ENCODE data around the gene HACD2.
A peak's percentile ranks its signal among the peaks of the same experiment; 100 is the strongest.
"Not testable (repeated sequence)": the region's sequence is repeated elsewhere in the genome, so short reads cannot be mapped to it uniquely, and the experiment has no call there.

Gene HACD2

GRCh38 chr3:123518892-123519485, 65.9 kb downstream of the HACD2 start:
- Mint-ChIP-seq H3K9me3 (no peaks in the 10 kb centered on the region), H3K4me3 (no peak overlapping the region), H3K27ac (no peak overlapping the region), H3K27me3 (no peaks in the 10 kb centered on the region), H3K4me1 (peaks cover 6% of the 10 kb centered on the region), H3K36me3 (peaks cover 30% of the 10 kb centered on the region)
- no peak for DNase-seq (ENCODE audit: low spot score in 2 of 2)
- ATAC-seq (ENCODE audit: low read depth): no peak

- Mint-ChIP-seq H3K36me3 (peaks cover 26% of the 10 kb centered on the region), H3K27ac (no peak overlapping the region), H3K9me3 (no peaks in the 10 kb centered on the region)
Observed at GRCh38 chr3:123511726-123512125, 73.1 kb downstream of the HACD2 start.

GRCh38 chr3:123511084-123511483, 73.8 kb downstream of the HACD2 start:
- no peaks in the 10 kb centered on the region for H3K27me3 Mint-ChIP-seq
- H3K36me3 Mint-ChIP-seq: peaks cover 27% of the 10 kb centered on the region
- H3K9me3 Mint-ChIP-seq: no peaks in the 10 kb centered on the region

More at GRCh38 chr3:123511726-123512125, 73.1 kb downstream of the HACD2 start:
- ATAC-seq (ENCODE audit: low read depth) (no peak), DNase-seq (ENCODE audit: low spot score in 2 of 2) (no peak)
- no peaks in the 10 kb centered on the region for H3K4me1 Mint-ChIP-seq
- H3K4me3 Mint-ChIP-seq: no peak overlapping the region
- H3K27me3 Mint-ChIP-seq: no peaks in the 10 kb centered on the region

GRCh38 chr3:123508178-123508577, 76.7 kb downstream of the HACD2 start:
- H3K4me3 Mint-ChIP-seq: no peak overlapping the region
- DNase-seq (ENCODE audit: low spot score in 2 of 2) (no peak), ATAC-seq (ENCODE audit: low read depth) (no peak)
- no peaks in the 10 kb centered on the region for H3K9me3 Mint-ChIP-seq
- no peaks in the 10 kb centered on the region for H3K27me3 Mint-ChIP-seq
- no peaks in the 10 kb centered on the region for H3K4me1 Mint-ChIP-seq
- peaks cover 23% of the 10 kb centered on the region for H3K36me3 Mint-ChIP-seq
- H3K27ac Mint-ChIP-seq: no peak overlapping the region

More at GRCh38 chr3:123511084-123511483, 73.8 kb downstream of the HACD2 start:
- DNase-seq (ENCODE audit: low spot score in 2 of 2) (no peak), ATAC-seq (ENCODE audit: low read depth) (no peak)
- Mint-ChIP-seq H3K4me3 (no peak overlapping the region), H3K4me1 (no peaks in the 10 kb centered on the region), H3K27ac (no peak overlapping the region)

GRCh38 chr3:123505820-123506219, 79.0 kb downstream of the HACD2 start:
- no peak overlapping the region for H3K4me3 Mint-ChIP-seq
- no peaks in the 10 kb centered on the region for H3K4me1 Mint-ChIP-seq
- DNase-seq (ENCODE audit: low spot score in 2 of 2): no peak
- H3K36me3 Mint-ChIP-seq: peaks cover 23% of the 10 kb centered on the region
- no peak overlapping the region for H3K27ac Mint-ChIP-seq
- H3K27me3 Mint-ChIP-seq: no peaks in the 10 kb centered on the region
- no peaks in the 10 kb centered on the region for H3K9me3 Mint-ChIP-seq
- no peak for ATAC-seq (ENCODE audit: low read depth)

- Mint-ChIP-seq H3K27ac (no peak overlapping the region), H3K36me3 (peaks cover 29% of the 10 kb centered on the region), H3K4me1 (no peaks in the 10 kb centered on the region), H3K4me3 (no peak overlapping the region), H3K9me3 (no peaks in the 10 kb centered on the region), H3K27me3 (no peaks in the 10 kb centered on the region)
- ATAC-seq (ENCODE audit: low read depth): no peak
- DNase-seq (ENCODE audit: low spot score in 2 of 2): no peak
Observed at GRCh38 chr3:123503203-123503602, 81.7 kb downstream of the HACD2 start.

GRCh38 chr3:123499322-123499721, 85.5 kb downstream of the HACD2 start:
- peaks cover 20% of the 10 kb centered on the region for H3K36me3 Mint-ChIP-seq
- no peak overlapping the region for H3K4me3 Mint-ChIP-seq
- no peaks in the 10 kb centered on the region for H3K9me3 Mint-ChIP-seq
- no peak for DNase-seq (ENCODE audit: low spot score in 2 of 2)
- no peaks in the 10 kb centered on the region for H3K27me3 Mint-ChIP-seq
- no peak for ATAC-seq (ENCODE audit: low read depth)
- H3K27ac Mint-ChIP-seq: no peak overlapping the region
- no peaks in the 10 kb centered on the region for H3K4me1 Mint-ChIP-seq

GRCh38 chr3:123498761-123499160, 86.1 kb downstream of the HACD2 start:
- Mint-ChIP-seq H3K9me3 (no peaks in the 10 kb centered on the region), H3K4me1 (no peaks in the 10 kb centered on the region), H3K36me3 (peaks cover 26% of the 10 kb centered on the region), H3K4me3 (no peak overlapping the region), H3K27ac (no peak overlapping the region), H3K27me3 (no peaks in the 10 kb centered on the region)
- ATAC-seq (ENCODE audit: low read depth) (no peak), DNase-seq (ENCODE audit: low spot score in 2 of 2) (no peak)

- H3K4me3 Mint-ChIP-seq: no peak overlapping the region
- no peaks in the 10 kb centered on the region for H3K4me1 Mint-ChIP-seq
- H3K27ac Mint-ChIP-seq: no peak overlapping the region
- peaks cover 21% of the 10 kb centered on the region for H3K36me3 Mint-ChIP-seq
- no peaks in the 10 kb centered on the region for H3K27me3 Mint-ChIP-seq
- H3K9me3 Mint-ChIP-seq: no peaks in the 10 kb centered on the region
- ATAC-seq (ENCODE audit: low read depth) (no peak), DNase-seq (ENCODE audit: low spot score in 2 of 2) (no peak)
Observed at GRCh38 chr3:123493912-123494311, 90.9 kb downstream of the HACD2 start.

GRCh38 chr3:123491966-123492587, 92.8 kb downstream of the HACD2 start:
- H3K27me3 Mint-ChIP-seq: no peaks in the 10 kb centered on the region
- peaks cover 18% of the 10 kb centered on the region for H3K36me3 Mint-ChIP-seq
- H3K4me3 Mint-ChIP-seq: no peak overlapping the region
- H3K27ac Mint-ChIP-seq: no peak overlapping the region
- DNase-seq (ENCODE audit: low spot score in 2 of 2): no peak
- H3K4me1 Mint-ChIP-seq: no peaks in the 10 kb centered on the region
- H3K9me3 Mint-ChIP-seq: no peaks in the 10 kb centered on the region
- no peak for ATAC-seq (ENCODE audit: low read depth)

GRCh38 chr3:123489400-123490004, 95.4 kb downstream of the HACD2 start:
- peaks cover 14% of the 10 kb centered on the region for H3K36me3 Mint-ChIP-seq

GRCh38 chr3:123488645-123489347, 96.1 kb downstream of the HACD2 start:
- ATAC-seq (ENCODE audit: low read depth): no peak
- H3K9me3 Mint-ChIP-seq: no peaks in the 10 kb centered on the region
- no peak overlapping the region for H3K4me3 Mint-ChIP-seq
- DNase-seq (ENCODE audit: low spot score in 2 of 2): no peak
- H3K36me3 Mint-ChIP-seq: peaks cover 10% of the 10 kb centered on the region
- peaks cover 3% of the 10 kb centered on the region for H3K27me3 Mint-ChIP-seq
- no peak overlapping the region for H3K27ac Mint-ChIP-seq
- no peaks in the 10 kb centered on the region for H3K4me1 Mint-ChIP-seq

More at GRCh38 chr3:123489400-123490004, 95.4 kb downstream of the HACD2 start:
- ATAC-seq (ENCODE audit: low read depth) (peak; percentile 37), DNase-seq (ENCODE audit: low spot score in 2 of 2) (peak; percentile 9 to 35)
- no peak overlapping the region for H3K4me3 Mint-ChIP-seq
- H3K4me1 Mint-ChIP-seq: no peaks in the 10 kb centered on the region
- no peaks in the 10 kb centered on the region for H3K9me3 Mint-ChIP-seq
- peaks cover 3% of the 10 kb centered on the region for H3K27me3 Mint-ChIP-seq
- no peak overlapping the region for H3K27ac Mint-ChIP-seq

GRCh38 chr3:123487063-123487462, 97.8 kb downstream of the HACD2 start:
- not testable (repeated sequence) for H3K4me3 Mint-ChIP-seq; ATAC-seq (ENCODE audit: low read depth); H3K36me3 Mint-ChIP-seq; H3K27me3 Mint-ChIP-seq; H3K9me3 Mint-ChIP-seq; H3K27ac Mint-ChIP-seq; DNase-seq (ENCODE audit: low spot score in 2 of 2); H3K4me1 Mint-ChIP-seq

GRCh38 chr3:123486460-123486859, 98.4 kb downstream of the HACD2 start:
- ATAC-seq (ENCODE audit: low read depth) (no peak), DNase-seq (ENCODE audit: low spot score in 2 of 2) (no peak)
- no peaks in the 10 kb centered on the region for H3K4me1 Mint-ChIP-seq
- H3K27ac Mint-ChIP-seq: no peak overlapping the region
- peaks cover 3% of the 10 kb centered on the region for H3K36me3 Mint-ChIP-seq
- no peaks in the 10 kb centered on the region for H3K9me3 Mint-ChIP-seq
- H3K4me3 Mint-ChIP-seq: no peak overlapping the region
- H3K27me3 Mint-ChIP-seq: peaks cover 3% of the 10 kb centered on the region

Measured in memory B cell (primary cell).